SK-N-MC (cell line): Measurements from ENCODE around the gene RUNX2.

Source experiments
- EZH2 ChIP-seq: fragments of 200-600 bp; sonication (generic); IDR thresholded peaks from one replicate; pipeline ENCODE4 v1.6.1; 2017; ENCODE audit warnings: antibody characterized with exemption
- FOXP2 ChIP-seq: optimal IDR thresholded peaks from 2 replicates; pipeline ENCODE3; 2011; ENCODE audit warnings: mild to moderate bottlenecking, moderate library complexity; ENCODE audit not compliant: insufficient read depth; ENCODE audit errors: extremely low read length, control extremely low read depth
- POLR2AphosphoS5 ChIP-seq: IDR thresholded peaks from 2 replicates; pipeline ENCODE4 v1.6.1; 2012; ENCODE audit warnings: mild to moderate bottlenecking, low read depth, low read length, borderline replicate concordance

DNA sequence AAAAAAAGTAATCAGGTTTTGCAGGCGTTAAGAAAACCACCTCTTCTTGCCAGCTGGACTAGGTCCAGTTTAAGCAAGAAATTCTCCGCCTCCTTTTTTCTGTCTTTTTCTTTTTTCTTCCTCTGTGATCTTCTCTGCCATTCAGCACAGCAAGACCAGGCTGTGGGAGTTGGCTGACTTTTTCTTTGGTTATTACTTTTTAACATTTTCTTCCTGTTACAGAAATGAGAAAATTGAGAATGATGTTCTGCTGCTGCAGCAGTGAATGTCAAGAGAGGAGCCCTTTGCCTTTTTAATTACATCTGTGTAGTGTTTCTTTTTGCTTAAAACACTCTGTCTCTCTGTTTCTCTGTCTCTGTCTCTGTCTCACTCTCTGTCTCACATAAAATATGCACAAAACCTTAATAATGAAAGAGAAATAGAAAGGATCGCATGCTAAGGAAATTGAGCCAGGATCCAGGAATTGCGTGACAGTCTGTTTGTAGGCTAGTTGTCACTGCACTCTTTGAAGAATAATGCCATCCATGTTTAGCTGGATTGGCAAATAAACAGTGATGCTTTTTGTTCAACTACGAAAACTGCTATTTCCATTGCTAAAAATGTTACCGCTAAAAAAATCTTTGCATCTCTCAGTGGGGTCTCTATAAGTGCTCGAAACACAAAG, 152.8 kb downstream of the RUNX2 start:
- TF ChIP-seq EZH2 (no peak), POLR2AphosphoS5 (no peak), FOXP2 (no peak)
